HTERT RPE-1 (cell line): ENCODE data around the gene RAB40C.

ENCODE experiments used
- in situ Hi-C: fragments of 300-500 bp; cut with MboI; formaldehyde crosslinking; loops from 4 replicates; pipeline ENCODE4 v1.14.3; 2020; ENCODE audit warnings: low sequenced_read_pairs

Gene RAB40C

GRCh38 chr16:660459-661183 is 70.8 kb downstream of the RAB40C start:
- in situ Hi-C loops: no loop called here

DNA sequence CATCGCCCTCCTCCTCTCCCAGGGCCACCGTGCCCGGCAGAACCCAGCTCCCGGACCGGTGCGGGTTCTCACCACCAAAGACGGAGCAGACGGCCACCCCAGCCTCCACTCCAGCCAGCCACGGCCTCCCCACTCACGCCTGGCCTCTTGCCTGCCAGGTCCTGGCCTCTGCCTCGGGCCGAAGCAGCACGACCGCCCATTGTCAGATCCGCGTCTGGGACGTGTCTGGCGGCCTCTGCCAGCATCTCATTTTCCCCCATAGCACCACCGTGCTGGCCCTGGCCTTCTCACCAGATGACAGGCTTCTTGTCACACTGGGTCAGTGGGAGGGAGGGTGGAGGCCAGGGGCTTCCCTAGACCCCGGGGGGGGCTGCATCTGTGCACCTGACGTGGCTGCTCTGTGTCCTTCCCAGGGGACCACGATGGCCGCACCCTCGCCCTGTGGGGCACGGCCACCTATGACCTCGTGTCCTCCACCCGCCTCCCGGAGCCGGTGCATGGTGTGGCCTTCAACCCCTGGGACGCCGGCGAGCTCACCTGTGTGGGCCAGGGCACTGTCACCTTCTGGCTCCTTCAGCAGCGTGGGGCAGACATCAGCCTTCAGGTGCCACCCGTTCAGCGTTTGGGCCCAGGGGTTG is 71.4 kb downstream of the RAB40C start:
- in situ Hi-C loops: no loop called here

GRCh38 chr16:662095-662494 is 72.2 kb downstream of the RAB40C start:
- in situ Hi-C loops: no loop called here

- in situ Hi-C loops: no loop called here
These were observed 72.7 kb downstream of the RAB40C start for GRCh38 chr16:662597-662996.

DNA sequence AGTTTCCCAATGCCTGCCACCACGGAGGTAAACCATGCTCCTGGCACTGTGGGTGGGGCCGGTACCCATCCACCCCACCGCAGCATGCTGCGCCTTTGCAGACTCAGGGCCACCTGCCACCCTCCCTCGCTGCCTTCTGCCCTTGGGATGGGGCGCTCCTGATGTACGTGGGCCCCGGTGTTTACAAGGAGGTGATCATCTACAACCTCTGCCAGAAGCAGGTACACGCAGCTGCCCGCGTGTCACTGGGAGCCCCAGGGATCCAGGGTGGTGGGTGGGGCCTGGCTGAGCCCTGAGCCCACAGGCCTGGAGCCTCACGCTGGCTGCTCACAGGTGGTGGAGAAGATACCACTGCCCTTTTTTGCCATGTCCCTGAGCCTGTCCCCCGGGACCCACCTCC is 76.7 kb downstream of the RAB40C start:
- in situ Hi-C loops: no loop called here

GRCh38 chr16:667113-667779 is 77.4 kb downstream of the RAB40C start:
- in situ Hi-C loops: no loop called here

DNA sequence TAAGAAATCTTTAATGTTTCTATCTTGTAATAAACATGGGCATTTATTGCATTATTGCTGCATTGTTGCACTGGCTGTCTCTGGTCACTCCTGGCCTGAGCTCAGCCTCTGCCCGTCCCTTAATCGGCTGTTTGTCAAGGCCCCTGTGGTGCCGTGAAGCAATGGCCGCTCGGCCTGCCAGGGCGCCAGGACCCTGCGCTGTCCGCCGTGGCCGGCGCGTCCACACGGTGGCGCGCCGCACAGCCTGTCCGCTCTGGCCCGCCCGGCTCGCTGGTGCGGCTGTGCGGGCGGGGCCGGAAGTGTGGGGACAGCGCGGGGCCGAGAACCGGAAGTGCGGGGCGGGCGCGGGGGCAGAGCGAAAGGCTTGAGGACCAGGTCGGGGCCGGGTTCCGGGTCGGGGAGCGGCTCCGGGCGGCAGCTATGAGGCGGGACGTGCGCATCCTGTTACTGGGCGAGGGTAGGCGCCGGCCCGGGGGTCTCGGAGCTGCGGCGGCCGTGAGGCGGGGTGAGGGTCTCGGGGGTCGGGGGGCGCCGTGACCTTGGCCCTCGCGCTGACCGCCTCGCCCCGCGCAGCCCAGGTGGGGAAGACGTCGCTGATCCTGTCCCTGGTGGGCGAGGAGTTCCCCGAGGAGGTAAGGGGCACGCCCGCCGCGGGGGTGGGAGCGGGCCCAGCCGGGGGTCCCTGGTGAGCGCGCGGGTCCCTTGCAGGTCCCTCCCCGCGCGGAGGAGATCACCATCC is 78.1 kb downstream of the RAB40C start, which contains the start of gene RHOT2:
RHOT2 (plus strand) TSS at position 353 of the 739 bp plus-strand sequence; CDS start at position 421, 68 bp downstream.
- in situ Hi-C loops: no loop called here

- in situ Hi-C loops: no loop called here
These were observed 78.8 kb downstream of the RAB40C start for GRCh38 chr16:668519-669171.

DNA sequence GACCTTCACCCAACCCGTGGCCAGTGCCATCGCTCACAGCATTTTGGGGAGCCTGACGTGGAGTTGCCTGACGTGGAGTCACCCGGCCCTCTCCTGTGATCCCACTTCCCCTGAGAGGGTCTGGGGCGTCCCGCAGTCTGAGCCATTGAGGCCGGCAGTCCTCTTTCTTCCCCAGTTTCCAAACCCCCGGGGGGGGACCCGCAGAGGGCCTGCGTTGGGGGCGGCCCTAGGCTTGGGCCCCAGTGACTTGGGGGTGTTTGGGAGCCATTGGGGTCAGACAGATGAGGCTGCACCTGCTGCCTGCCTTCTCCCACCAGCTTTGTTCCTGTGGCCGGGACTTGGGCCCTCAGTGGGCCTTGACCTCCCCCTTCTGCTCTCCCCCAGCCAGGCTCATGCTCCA is 79.8 kb downstream of the RAB40C start:
- in situ Hi-C loops: no loop called here

GRCh38 chr16:670485-671352 is 80.9 kb downstream of the RAB40C start:
- in situ Hi-C loops: no loop called here

- in situ Hi-C loops: no loop called here
These were observed 81.7 kb downstream of the RAB40C start for GRCh38 chr16:671353-672131.

GRCh38 chr16:672371-672770 is 82.5 kb downstream of the RAB40C start:
- in situ Hi-C loops: no loop called here

DNA sequence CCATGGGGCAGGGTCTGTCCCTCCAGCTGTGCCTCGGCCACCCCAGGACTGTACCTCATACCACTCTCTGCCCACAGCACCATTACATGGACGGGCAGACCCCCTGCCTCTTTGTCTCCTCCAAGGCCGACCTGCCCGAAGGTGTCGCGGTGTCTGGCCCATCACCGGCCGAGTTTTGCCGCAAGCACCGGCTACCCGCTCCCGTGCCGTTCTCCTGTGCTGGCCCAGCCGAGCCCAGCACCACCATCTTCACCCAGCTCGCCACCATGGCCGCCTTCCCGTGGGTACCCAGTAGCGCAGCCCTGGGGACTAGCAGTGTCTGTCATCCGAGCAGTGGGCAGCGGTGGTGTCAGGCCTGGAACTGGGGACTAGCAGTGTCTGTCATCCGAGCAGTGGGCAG is 83.0 kb downstream of the RAB40C start:
- in situ Hi-C loops: no loop called here

GRCh38 chr16:673399-673991 is 83.6 kb downstream of the RAB40C start:
- in situ Hi-C loops: no loop called here

GRCh38 chr16:674214-674881 is 84.5 kb downstream of the RAB40C start:
- in situ Hi-C loops: no loop called here

DNA sequence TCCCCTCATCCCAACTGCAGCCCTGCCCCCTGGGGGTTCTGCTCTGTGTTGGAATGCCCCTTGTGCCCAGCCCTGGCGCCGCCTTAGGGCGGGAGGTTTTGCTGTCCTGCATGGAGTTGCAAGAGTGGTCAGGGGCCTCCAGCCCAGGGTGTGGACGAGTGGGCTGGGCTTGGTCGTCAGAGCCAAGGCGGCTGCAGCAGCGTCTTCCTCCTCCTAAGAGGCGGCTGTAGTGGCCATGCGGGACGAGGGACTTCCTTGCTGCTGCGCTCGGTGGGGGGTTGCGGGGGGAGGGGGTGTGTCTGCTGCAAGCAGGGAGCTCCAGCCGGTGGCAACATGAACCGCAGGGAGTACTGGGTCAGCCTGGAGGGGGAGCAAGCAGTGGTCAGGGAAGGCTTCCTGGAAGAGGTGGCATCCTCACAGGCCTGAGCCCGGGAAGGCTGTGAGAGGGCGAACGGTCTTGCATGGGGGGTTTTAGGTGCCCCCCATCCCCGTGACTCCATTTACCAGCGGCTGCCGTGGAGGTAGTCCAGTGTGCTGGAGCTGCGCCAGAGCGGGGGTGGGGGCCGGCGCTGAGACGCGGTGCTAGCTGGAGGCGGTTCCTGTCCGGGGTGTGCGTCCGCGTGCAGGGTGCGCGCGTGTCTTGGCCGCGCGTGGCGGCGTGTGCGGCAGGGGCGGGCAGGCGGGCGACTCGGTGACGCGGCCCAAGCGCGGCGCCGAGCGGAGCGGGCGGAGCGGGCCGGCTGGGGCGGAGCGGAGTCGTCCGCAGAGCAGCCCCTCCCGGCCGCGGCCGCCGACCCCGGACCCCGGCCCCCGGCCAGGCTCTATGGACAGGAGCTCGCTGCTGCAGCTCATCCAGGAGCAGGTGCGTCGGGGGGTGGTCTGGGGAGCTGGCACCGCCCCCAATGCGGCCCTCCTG is 85.4 kb downstream of the RAB40C start, which contains the start of gene RHBDL1:
RHBDL1 (plus strand) TSS at position 704 of the 916 bp plus-strand sequence; CDS start at position 824, 120 bp downstream.
- in situ Hi-C loops: no loop called here
